A673 (cell line): ENCODE measurements around the gene DIP2C. TPM values are rescaled to one million over a fixed set of nuclear protein-coding genes. Genes with fewer than 3 reads are reported as not detected.

Source experiments
- BruUV-seq: library from RNA; stranded (reverse); fragments of 400-500 nt; replicated peaks from 2 replicates; lab custom pipeline; 2021; lab: Mats Ljungman, UMichigan
- CTCF ChIA-PET: fragments of 300-600 bp; sonication (Branson Sonifier 250); formaldehyde crosslinking; loops from one replicate; lab custom pipeline; 2022; ENCODE audit warnings: antibody characterized with exemption; lab: Charles Lee
- POLR2A ChIA-PET: fragments of 300-600 bp; sonication (Branson Sonifier 250); formaldehyde crosslinking; loops from one replicate; lab custom pipeline; 2022; ENCODE audit warnings: antibody characterized with exemption; ENCODE audit not compliant: low non-redundant PET; lab: Charles Lee
- DNase-seq: peaks from one replicate; pipeline ENCODE4 v3.0.0-alpha.2; 2015; ENCODE audit warnings: low spot score
- H3K27ac ChIP-seq: fragments of 200-600 bp; sonication (generic); 2 replicates; pipeline ENCODE4 v1.5.1; 2016; ENCODE audit warnings: mixed run types, low read depth, mild to moderate bottlenecking, mixed read lengths, antibody characterized with exemption, low read length; ENCODE audit not compliant: poor library complexity, severe bottlenecking
- H3K27me3 ChIP-seq: fragments of 200-600 bp; sonication (generic); replicated peaks from 2 replicates; pipeline ENCODE4 v1.6.1; 2017; ENCODE audit warnings: mixed run types, low read depth, mild to moderate bottlenecking, mixed read lengths, antibody characterized with exemption, low read length; ENCODE audit not compliant: insufficient read depth, poor library complexity
- H3K36me3 ChIP-seq: fragments of 200-600 bp; sonication (generic); 2 replicates; pipeline ENCODE4 v1.6.1; 2016; ENCODE audit warnings: mixed run types, mild to moderate bottlenecking, mixed read lengths, antibody characterized with exemption, low read length; ENCODE audit not compliant: insufficient read depth, poor library complexity, severe bottlenecking
- H3K4me1 ChIP-seq: fragments of 200-600 bp; sonication (generic); 2 replicates; pipeline ENCODE4 v1.6.1; 2017; ENCODE audit warnings: mixed run types, mild to moderate bottlenecking, mixed read lengths, antibody characterized with exemption, low read length; ENCODE audit not compliant: insufficient read depth, poor library complexity, severe bottlenecking
- H3K4me3 ChIP-seq: fragments of 200-600 bp; sonication (generic); 2 replicates; pipeline ENCODE4 v1.5.1; 2016; ENCODE audit warnings: low read depth, mixed run types, mild to moderate bottlenecking, mixed read lengths, low read length; ENCODE audit not compliant: poor library complexity, severe bottlenecking
- H3K9me3 ChIP-seq: fragments of 200-600 bp; sonication (generic); 2 replicates; pipeline ENCODE4 v1.6.1; 2016; ENCODE audit warnings: mixed run types, low read depth, mild to moderate bottlenecking, mixed read lengths, antibody characterized with exemption, low read length; ENCODE audit not compliant: poor library complexity, severe bottlenecking
- EZH2 ChIP-seq: fragments of 200-600 bp; sonication (generic); IDR thresholded peaks from 2 replicates; pipeline ENCODE4 v1.6.1; 2017; ENCODE audit warnings: borderline replicate concordance, low read depth, mild to moderate bottlenecking, mixed read lengths, antibody characterized with exemption, low read length; ENCODE audit not compliant: poor library complexity, severe bottlenecking
- intact Hi-C: fragments of 100-400 bp; cut with micrococcal nuclease; formaldehyde crosslinking; loops from one replicate; pipeline ENCODE4 v1.10.0; 2022; ENCODE audit not compliant: unreplicated experiment
- total RNA-seq: library from RNA; stranded (reverse); gene quantifications from 2 replicates; pipeline ENCODE4 v1.2.3, GENCODE V29; 2021
- TF ChIP-seq, protein P1 (sequence below): fragments of 300-800, 200-600 bp; sonication (generic); conservative IDR thresholded peaks from 2 replicates; pipeline ENCODE4 v1.5.1; 2017; ENCODE audit warnings: low read depth, mild to moderate bottlenecking, antibody characterized with exemption, low read length, moderate library complexity, mixed read lengths

Gene DIP2C
- total RNA-seq, 1 experiment from 2014 or later = 13.2 TPM

DNA sequence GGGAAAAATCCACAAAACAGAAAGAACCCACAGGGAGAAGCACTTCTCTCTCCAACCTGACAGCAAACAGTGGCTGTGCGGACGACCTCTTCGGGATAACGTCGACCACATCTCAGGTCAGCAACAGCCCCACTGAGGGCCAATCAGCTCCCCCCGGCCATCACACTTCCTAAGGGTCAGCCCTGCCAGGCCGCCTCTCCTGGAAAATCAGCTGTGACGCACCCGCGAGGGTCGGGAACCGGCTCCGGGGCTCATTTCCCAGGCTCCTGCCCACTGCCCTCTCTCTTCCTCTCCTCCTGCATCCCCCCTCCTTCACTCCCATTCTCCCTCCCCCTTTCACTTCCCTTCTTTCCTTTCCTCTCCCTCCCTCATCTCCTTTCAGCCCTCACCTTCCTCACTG, 118.3 kb downstream of the DIP2C start:
- no peak overlapping the region for H3K4me3 ChIP-seq
- CTCF ChIA-PET = no interaction called here
- BruUV-seq = no TSS peak

DNA sequence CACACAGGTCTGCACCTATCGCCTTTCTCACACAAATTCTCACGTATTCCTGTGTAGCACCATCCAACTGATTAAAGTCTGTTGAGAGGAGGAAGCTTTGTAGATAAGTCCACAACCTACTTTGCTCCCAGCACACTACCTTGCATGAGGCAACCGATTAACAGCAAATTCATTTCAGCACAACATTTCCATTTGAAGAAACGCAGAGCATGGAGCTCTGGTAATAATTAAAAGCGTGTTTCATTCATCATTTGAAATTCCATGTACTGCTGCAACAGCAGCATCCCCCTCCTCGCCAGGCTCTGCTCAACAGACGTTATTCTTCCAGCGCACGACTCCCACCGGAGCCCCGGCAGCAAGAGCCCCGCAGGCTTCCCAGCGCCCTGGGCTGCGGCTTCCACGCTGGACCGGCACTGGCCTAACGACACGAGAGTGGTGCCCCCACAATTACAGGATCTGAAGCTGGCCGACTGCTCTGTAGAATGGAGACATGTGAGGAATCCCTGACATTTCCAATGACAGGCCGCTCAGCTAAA, 118.8 kb downstream of the DIP2C start:
- Histone ChIP-seq H3K9me3 (no peaks in the 10 kb centered on the region), H3K4me3 (no peak overlapping the region), H3K27me3 (no peaks in the 10 kb centered on the region), H3K36me3 (no peaks in the 10 kb centered on the region), H3K4me1 (no peaks in the 10 kb centered on the region), H3K27ac (no peak overlapping the region)
- intact Hi-C loops = no loop called here
- POLR2A ChIA-PET = no interaction called here
- CTCF ChIA-PET = no interaction called here
- BruUV-seq = no TSS peak
- DNase-seq = no peak
- TF ChIP-seq, protein P1, sequence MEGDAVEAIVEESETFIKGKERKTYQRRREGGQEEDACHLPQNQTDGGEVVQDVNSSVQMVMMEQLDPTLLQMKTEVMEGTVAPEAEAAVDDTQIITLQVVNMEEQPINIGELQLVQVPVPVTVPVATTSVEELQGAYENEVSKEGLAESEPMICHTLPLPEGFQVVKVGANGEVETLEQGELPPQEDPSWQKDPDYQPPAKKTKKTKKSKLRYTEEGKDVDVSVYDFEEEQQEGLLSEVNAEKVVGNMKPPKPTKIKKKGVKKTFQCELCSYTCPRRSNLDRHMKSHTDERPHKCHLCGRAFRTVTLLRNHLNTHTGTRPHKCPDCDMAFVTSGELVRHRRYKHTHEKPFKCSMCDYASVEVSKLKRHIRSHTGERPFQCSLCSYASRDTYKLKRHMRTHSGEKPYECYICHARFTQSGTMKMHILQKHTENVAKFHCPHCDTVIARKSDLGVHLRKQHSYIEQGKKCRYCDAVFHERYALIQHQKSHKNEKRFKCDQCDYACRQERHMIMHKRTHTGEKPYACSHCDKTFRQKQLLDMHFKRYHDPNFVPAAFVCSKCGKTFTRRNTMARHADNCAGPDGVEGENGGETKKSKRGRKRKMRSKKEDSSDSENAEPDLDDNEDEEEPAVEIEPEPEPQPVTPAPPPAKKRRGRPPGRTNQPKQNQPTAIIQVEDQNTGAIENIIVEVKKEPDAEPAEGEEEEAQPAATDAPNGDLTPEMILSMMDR = no peak
- no peak for TF ChIP-seq EZH2

More for the DNA sequence above, 118.3 kb downstream of the DIP2C start:
- POLR2A ChIA-PET = no interaction called here
- H3K9me3 ChIP-seq = no peaks in the 10 kb centered on the region
- intact Hi-C loops = no loop called here
- H3K36me3 ChIP-seq = no peaks in the 10 kb centered on the region
- TF ChIP-seq, protein P1 = no peak
- no peak for TF ChIP-seq EZH2
- H3K27me3 ChIP-seq = no peaks in the 10 kb centered on the region
- DNase-seq = no peak
- H3K27ac ChIP-seq = no peak overlapping the region
- H3K4me1 ChIP-seq = no peaks in the 10 kb centered on the region

DNA sequence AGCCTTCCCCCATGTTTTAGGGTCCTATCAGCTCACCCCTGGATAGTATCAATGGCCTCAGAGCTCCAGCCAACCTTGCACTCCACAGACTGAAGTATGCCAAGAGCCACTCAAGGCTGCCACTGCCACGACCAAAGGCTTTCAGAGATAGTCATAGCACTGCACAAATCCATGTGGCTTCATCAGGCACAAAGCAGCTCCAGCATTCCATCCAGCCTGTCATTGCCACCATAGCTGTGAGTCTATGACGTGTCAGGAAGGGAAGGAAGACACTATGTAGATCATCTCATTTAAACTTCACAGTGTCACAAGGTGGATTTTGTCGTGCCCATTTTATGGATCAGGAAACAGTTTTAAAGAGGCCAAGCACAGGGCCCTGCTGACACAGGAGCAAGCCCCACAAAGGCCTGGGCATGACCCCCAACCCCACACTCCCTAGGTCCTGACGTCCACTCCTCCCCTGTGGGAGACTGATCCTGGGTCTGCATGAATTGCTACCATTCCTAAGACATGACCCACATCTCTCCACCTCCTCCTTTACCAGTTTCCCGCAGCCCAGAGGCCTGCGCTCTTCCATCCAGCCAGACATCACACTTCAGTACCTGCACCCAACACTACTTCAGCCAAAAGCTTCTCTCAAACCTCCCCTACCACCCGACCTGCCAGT, 119.4 kb downstream of the DIP2C start:
- Histone ChIP-seq H3K4me3 (no peak overlapping the region), H3K36me3 (no peaks in the 10 kb centered on the region), H3K9me3 (no peaks in the 10 kb centered on the region), H3K27me3 (no peaks in the 10 kb centered on the region), H3K4me1 (no peaks in the 10 kb centered on the region), H3K27ac (no peak overlapping the region)
- no peak for TF ChIP-seq EZH2
- TF ChIP-seq, protein P1 = no peak
- intact Hi-C loops = no loop called here
- no peak for DNase-seq
- BruUV-seq = no TSS peak
- ChIA-PET POLR2A (no interaction called here), CTCF (no interaction called here)
